TTC549 (cell line): ENCODE measurements around the gene MYO18B.
"Not testable (repeated sequence)": the region's sequence is repeated elsewhere in the genome, so short reads cannot be mapped to it uniquely, and the experiment has no call there.

ENCODE experiments used
- FAIRE-seq: peaks from 2 replicates; lab custom pipeline; 2012; peaks lifted over from hg19 to GRCh38; lab: Jason Lieb, UNC

Gene MYO18B, protein sequence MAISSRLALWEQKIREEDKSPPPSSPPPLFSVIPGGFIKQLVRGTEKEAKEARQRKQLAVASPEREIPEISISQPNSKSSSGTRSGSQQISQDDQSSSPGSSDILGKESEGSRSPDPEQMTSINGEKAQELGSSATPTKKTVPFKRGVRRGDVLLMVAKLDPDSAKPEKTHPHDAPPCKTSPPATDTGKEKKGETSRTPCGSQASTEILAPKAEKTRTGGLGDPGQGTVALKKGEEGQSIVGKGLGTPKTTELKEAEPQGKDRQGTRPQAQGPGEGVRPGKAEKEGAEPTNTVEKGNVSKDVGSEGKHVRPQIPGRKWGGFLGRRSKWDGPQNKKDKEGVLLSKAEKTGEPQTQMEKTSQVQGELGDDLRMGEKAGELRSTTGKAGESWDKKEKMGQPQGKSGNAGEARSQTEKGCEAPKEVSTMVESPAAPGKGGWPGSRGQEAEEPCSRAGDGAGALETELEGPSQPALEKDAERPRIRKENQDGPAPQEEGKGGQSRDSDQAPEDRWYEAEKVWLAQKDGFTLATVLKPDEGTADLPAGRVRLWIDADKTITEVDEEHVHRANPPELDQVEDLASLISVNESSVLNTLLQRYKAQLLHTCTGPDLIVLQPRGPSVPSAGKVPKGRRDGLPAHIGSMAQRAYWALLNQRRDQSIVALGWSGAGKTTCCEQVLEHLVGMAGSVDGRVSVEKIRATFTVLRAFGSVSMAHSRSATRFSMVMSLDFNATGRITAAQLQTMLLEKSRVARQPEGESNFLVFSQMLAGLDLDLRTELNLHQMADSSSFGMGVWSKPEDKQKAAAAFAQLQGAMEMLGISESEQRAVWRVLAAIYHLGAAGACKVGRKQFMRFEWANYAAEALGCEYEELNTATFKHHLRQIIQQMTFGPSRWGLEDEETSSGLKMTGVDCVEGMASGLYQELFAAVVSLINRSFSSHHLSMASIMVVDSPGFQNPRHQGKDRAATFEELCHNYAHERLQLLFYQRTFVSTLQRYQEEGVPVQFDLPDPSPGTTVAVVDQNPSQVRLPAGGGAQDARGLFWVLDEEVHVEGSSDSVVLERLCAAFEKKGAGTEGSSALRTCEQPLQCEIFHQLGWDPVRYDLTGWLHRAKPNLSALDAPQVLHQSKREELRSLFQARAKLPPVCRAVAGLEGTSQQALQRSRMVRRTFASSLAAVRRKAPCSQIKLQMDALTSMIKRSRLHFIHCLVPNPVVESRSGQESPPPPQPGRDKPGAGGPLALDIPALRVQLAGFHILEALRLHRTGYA (N-terminal part only)

DNA sequence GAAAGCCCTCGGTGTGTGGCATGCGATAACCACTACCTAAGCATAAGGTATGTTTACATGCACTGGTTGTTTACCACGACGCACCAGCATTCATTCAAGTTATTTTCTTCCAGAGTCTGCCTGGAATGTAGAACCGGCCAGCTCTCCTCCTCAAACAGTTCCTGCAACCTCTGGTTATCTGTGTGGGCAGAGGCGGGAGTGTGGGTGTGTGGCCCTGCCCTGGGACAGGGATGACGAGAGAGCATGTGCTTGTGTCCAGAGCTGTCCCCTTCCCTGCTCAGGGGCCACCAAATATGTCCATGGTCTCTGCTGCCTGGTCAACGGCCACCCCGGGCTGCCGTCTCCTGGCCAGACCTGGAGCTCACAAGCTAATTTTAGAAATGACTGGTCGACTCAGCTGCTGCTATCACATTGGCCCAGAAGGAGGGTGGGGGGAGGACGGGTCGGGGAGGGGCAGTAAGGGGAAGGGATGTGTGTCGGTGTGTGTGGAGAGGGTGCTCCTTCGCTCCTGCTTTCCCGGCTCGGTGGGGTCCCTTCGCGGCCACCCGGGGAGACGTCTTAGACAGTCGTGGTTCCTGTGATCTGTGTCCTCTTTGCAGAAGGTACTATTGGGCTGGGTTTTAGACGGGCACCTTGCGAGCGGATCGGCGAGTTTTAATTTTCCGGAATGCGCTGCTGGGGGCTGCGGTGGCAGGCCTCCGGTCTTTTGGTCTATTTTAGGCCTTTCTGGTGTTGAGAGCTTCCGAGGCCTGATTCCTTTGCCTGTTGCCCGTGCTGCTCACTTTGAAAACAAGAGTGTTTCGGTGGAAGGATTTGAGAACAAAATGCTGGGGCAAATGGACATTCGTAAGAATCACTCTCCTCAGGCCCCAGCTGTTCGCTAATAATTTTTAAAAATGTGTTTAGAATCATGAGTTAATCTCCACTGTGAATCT lies at the start of gene MYO18B:
TSS of gene MYO18B (plus strand) at position 497 of the 935 bp plus-strand sequence. CDS start 18,905 bp downstream, outside the sequence.
- no peak for FAIRE-seq

DNA sequence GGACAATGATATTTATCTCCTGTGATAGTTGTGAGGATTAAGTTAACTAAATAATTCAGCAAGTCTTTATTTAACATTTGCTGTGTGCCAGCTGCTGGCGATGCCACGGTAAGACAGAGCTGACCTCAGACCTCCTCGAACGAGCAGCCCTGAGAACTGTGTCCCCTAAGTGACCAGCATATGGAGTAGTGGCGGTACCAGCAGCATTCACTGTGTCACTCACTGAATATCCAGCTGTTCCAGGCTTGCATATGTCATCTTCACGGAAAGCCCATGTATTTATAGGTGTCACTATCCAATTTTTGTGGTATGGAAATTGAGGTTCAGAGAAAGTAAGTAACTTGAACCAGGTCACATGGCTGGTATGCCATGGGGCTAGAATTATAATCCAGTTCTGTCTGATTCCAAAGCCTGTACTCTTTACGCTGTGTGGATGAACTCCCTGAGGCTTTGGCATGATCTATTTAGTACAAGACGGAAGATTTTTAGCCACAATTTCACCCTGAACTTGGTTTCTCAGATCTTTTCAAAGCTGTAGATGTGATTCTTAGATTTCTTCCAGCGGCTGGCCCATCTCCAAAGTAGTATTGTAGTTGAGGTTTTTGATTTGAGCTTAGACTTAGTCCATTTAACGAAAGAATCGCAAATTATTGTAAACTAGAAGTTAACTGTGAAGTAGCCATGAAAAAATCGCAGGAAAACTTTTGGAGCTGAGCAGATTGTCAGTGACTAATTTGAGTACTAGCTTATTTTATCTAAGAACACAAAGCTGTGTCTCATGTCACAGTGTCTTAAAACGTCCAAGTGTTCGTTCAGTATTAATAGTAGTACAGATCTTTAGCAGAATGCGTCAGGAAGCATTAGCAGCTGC lies 49.4 kb upstream of the MYO18B start:
- no peak for FAIRE-seq

DNA sequence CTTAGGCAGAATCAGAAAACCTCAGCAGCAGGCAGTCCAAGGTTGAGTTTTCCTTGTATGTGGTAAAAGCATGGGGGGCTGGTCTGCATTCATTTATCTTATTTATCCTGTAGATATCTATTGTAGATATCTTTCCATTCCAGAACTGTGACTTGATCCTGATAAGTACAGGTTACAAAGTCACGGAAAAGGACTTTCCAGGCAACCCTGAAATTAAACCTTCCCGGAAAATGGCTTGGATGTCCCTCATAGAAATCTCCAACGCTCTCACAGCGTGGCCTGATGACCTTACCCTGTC lies 48.8 kb upstream of the MYO18B start:
- FAIRE-seq: no peak

DNA sequence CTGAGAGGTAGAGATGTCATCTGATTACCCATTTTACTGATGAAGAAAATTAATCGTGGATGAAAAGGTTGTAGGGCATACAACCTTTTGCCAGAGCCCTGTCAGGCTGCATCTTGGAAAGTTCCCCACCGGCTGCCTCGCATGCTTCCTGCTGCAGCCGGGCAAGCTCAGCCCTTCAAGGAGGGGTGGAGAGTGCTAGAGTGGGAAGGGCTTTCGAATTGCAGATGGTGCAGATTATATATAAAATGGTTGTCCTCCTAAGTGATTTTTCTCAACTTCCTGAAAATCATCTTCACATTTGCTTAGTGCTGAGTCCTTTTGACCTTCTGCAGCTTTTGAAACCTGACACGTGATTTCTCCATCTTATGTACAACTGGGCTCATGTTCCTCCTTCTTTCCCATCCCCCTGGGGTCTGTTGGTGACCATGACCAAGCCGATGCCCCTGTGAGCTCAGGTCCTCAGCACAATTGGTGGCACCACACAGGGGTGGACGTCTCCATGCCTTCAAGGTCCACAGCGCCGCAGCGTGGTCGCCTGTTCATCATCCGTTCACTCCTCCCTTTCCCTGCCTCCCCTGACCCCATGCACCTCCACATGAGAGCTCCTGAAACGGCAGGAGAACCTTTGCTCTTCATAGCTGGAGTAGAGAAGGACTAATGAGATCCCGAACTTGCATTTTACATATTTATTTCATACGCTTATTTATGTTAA lies 47.6 kb upstream of the MYO18B start:
- FAIRE-seq: no peak

DNA sequence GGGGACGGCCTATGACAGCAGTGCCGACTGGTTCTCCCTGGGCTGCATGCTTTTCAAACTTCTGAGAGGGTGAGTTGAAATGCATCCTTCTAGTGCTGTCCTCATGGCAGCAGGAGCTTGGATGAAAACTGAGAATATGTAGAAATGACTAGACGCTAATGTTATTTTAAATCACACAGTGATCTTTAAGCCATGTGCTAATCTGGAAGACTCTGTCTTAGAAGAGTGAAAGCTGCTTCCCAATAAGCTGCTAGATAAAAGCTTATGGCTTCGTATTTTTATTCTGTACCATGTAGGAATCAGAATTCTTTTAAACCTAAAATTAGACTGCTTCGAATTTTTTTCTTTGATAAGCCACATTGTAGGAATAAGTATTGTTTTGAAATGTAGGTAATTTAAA lies 46.8 kb upstream of the MYO18B start:
- no peak for FAIRE-seq

DNA sequence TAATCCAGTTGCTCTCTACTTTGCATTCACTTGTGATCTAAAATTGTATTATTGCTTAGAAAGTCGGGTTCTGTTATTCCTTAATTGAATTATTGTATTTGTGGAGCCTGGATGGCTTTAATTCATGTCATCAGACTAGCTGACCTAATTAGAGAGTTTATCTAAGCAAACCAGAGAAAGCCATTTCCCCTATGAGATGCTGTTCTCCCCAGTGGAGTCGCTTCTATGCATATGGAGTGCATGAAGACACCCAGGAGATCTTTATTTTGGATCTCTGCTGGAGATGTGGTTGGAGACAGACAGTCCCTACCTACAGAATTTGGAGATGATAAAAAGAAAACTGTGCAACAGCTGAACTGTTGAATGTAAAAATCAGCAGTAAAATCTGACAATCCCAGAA lies 45.2 kb upstream of the MYO18B start:
- FAIRE-seq: no peak

DNA sequence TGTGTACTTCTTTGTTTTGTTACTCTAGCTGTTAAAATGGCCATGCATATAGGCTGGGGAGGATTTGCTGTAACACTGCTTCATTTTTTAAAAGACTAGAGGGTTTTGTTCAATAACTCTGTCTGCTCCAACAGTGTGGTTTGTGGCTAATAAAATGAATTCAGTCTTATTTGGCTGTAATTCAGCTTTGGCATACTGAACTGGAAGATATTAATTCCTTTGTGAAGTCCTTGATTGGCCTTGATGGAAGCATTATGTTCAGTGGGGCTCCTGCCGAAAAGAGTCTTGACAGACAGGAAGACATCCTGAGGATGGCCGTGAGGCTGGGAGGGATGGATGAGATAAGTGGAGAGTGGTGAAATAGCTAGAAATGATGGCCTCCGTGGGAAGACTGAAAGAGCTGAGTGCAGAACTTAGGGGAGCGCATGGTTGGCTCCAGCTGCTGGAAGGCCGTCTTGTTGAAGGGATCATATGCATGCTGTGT lies 44.8 kb upstream of the MYO18B start:
- no peak for FAIRE-seq

DNA sequence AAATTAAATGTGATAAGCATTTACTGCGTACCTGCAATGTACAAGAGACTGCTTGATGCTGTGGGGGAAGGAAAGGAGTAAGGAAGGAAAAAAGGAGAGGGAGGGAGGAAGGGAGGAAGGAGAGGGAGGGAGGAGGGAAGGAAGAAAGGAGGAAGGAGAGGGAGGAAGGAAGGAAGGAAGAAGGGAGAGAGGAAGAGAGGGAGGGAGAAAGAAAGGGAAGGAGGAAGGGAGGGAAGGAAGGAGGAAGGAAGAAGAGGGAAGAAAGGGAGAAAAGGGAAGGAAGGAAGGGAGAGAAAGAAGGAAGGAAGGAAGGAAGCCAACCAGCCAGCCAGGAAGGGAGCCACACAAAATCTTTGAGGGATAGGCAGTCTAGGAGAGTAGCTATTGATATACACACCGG lies 44.0 kb upstream of the MYO18B start:
- no peak for FAIRE-seq

DNA sequence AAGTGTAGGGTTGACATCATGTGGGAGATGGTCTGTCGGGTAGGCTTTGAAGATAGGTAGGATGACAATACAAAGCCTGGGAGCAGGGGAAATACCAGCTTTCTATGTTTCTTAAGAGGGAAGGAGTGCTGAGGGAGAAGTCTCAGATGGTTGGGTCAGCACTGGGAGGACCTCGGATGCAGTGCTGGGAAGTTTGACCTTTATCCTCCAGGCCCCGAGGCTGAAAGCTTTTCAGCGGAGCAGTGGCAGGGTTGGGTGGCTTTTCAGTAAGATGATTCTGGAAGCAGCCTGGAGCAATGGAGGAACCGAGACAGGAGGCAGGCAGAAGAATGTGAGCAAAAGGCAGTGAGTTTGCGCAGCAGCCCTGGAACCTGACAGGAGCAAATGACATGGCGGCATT lies 43.5 kb upstream of the MYO18B start:
- FAIRE-seq: no peak

DNA sequence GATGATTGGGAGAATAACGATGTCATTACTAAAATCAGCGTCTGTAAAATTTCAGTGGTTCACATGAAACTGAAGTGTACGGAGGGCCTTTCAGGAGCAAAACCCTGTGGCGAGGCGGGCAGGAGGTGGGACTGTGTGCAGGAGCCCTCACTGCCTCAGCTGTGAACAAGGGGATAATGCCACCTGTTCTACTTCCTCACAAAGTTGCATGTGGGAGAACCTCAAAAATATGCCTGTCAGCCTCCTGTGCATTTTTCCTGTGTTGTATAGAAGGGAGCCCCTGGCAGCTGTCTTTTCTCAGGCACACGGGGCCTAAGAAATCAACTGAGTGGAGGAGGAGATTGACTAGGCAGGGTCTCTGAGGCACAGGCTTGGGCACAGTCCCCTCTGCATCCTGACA lies 43.0 kb upstream of the MYO18B start:
- FAIRE-seq: no peak

DNA sequence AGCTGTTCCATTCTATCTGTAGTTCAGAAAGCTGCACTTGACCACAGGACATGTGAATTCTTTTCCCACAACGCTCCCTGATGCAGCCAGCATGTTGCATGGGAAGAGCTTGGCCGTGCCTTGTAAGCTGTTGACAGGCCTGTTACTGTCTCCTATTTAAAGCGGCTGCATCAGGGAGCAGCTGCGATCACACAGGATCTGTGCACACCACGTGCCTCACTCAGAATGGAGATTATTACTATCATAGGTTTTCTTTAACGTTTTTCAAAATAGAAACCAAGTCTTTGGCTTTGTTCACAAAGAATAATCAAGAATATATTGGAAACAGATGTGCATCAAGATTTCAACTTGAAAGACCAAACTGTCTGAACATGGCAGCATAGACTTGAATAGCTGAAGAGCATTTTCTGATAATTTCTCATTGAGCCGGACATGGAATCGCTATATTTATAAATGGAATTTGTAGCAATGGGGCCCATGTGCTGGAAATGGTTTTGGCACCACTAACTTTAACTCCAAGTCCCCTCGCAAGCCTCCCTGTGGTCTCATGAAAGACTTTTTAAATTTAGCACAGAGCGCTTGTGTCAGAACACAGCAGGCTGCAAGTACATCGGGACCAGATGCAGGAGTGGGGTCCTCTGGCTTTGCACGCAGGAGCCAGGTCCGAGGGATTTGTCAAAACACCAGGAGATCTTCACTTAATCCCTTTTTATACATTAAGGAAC lies 40.8 kb upstream of the MYO18B start:
- FAIRE-seq: no peak

DNA sequence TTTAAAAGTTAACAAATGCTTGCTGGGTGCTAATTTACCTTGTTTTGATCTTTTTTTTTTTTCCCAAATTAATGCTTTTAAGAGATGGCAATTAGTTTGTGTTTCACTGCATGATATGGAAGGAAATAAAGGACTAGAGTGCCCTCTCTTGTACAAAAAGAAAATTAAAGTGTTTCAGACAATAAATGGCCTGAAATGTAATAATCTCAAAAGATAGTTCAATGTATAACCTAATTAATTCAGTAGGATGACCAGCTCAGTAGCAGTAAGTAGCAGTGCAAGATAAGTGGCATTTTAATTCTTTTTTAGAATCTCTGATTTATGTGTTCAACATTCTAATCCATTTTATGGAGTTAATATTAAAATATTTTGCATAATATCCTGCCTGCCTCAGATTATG lies 39.9 kb upstream of the MYO18B start:
- FAIRE-seq: peak; percentile 60

DNA sequence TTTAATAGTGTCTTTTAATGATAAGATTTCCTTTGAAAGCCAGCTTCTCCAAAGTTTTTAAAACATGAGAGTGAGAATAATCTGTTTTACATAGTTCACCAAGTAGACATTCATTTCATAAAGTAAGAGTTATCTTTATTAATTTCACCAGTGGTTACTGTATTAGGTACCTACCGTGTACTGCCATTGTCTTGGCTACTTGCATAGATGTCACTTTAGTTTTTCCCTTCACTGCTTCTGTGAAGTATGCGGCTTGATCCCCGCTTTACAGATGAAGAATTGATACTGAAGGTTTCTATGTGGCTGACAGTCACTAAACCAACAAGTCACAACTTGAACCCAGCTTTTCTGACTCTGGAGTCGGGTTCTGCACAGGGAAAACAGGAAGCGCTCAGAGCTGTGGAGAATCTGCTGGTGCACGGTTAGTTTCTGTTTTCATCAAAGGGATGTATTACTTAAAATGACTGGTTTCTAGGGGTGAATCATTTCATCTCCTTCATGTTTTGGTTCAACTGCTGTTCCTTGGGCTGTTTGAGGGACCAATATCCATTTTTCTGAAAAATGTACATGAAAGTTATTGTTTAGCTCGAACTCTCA lies 39.3 kb upstream of the MYO18B start:
- no peak for FAIRE-seq

DNA sequence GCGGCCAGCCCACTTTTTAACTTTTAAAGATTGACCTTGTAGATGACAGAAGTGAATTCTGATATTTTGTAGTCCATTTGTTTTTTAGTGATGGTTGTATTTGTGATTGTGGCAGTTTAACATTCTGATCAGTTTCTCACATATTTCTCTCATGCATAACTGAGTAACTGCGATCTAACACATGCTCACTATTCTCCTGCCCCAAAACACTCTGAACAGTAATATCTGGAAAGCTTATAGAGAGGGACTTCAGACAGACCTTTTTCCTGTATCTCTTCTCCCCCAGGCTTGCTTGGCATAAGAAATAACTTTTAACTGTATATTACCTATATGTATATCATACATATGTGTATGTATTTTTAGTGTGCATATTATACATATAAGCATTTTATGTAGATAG lies 37.3 kb upstream of the MYO18B start:
- FAIRE-seq: no peak

DNA sequence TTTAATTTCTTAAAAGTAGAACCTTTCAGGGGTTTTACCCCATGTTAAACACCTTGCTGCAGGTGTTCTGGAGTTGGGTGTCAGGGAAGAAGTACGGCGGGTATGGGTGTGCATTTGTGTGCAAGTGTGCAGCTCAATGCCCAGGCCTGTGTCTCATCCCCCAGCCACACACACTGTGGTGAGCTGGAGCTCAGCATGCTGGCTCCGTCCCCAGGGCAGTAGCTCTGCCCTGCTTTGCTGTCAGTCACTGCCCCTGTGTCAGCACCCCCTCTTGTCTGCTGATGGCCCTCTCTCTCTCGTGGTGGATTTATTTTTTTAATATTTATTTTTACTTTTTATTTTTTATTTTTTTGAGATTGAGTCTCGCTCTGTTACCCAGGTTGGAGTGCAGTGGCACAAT lies 35.8 kb upstream of the MYO18B start:
- no peak for FAIRE-seq

DNA sequence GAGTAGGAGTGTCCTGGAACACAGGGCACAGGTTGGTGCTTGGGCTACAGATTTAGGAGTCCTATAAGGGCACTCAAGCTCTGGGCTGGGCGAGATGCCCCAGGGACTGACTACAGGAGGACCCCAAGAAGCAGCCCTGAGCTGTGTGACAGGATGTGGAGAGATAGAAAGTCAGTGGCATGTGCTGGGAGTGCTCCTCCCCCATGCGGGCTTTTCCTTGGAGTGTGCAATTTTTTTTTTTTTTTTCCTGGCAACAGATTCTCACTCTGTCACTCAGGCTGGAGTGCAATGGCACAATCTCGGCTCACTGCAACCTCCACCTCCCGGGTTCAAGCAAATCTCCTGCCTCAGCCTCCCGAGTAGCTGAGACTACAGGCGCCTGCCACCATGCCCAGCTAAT lies 33.6 kb upstream of the MYO18B start:
- FAIRE-seq: not testable (repeated sequence)

DNA sequence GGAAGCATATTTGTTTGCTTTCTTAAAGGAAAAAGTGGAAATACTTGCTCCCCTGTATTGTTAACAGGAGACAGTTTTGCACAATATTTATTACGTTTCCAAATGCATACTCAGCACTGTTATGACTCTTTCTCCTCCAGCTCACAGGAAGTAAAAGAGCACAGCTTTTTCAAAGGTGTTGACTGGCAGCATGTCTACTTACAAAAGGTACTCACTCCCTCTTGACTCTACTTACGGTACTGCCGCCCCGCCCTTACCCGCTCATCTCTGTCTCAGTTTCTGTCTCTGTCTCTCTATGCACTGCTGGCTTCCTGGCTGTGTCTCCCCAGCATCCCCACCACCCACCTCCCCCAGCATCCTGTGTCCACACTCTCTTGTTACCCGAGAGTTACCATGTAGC lies 32.2 kb upstream of the MYO18B start:
- no peak for FAIRE-seq

DNA sequence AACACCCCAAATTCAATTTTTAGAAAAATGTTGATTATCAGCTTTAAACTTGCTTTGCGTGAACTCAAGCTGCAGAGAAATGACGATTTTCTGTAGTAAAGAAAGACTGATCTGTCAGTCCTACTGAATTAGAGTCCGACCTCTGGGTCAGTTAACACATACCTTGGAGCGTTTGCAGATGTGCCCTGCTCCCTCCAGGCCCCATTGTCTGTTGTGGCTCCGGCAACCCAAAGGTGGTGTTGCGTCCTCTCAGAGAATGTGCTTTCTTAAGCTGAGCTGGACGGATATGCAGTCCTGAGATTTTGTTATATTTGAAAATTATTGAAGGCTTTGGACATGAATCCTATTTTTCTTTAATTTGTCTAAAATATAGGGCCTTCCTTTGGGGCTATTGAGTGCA lies 31.5 kb upstream of the MYO18B start:
- FAIRE-seq: no peak

DNA sequence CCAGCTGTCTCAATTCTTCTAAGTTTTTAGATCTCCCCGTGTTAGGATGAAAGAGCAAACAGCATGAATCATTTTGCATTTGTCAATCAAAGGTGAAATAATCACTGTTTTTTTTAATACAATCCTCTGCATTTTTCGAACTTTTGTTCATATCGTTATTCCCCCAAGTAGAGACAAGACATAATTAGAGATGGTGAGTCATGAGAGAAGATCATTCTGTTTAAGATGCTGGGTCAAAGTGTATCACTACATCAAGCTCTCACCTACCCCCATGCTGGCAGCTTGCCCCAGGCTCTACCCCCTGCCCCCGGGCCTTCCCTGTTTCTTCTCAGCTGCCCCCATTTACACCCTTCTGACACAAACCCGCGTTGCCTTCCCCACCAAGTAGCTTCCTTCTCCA lies 30.5 kb upstream of the MYO18B start:
- FAIRE-seq: no peak
